Chondrocyte (in vitro differentiated cells): ENCODE data around the gene CUL9. TPM values are rescaled to one million over a fixed set of nuclear protein-coding genes. Genes with fewer than 3 reads are reported as not detected.

Experiments
- DNase-seq: peaks from one replicate; pipeline ENCODE4 v3.0.0; 2021; ENCODE audit warnings: mixed read lengths, low spot score
- H3K27ac Mint-ChIP-seq: one replicate; pipeline ENCODE4 v1.8.0; 2021; ENCODE audit warnings: mild to moderate bottlenecking, moderate library complexity, mixed read lengths; ENCODE audit not compliant: unreplicated experiment
- H3K27me3 Mint-ChIP-seq: 2 replicates; pipeline ENCODE4 v1.8.0; 2021; ENCODE audit warnings: low read depth, mixed read lengths
- H3K36me3 Mint-ChIP-seq: 2 replicates; pipeline ENCODE4 v1.8.0; 2021; ENCODE audit warnings: low read depth, mixed read lengths
- H3K4me1 Mint-ChIP-seq: 2 replicates; pipeline ENCODE4 v1.8.0; 2021; ENCODE audit warnings: low read depth, mild to moderate bottlenecking, mixed read lengths
- H3K4me3 Mint-ChIP-seq: one replicate; pipeline ENCODE4 v1.8.0; 2021; ENCODE audit warnings: mild to moderate bottlenecking, moderate library complexity, mixed read lengths; ENCODE audit not compliant: unreplicated experiment
- H3K9me3 Mint-ChIP-seq: 2 replicates; pipeline ENCODE4 v1.8.0; 2021; ENCODE audit warnings: low read depth, mixed read lengths
- CTCF ChIP-seq: fragments of 200-600 bp; sonication (generic); IDR thresholded peaks from 2 replicates; pipeline ENCODE4 v1.5.0; 2021; ENCODE audit warnings: antibody characterized with exemption, mild to moderate bottlenecking, moderate library complexity
- total RNA-seq: library from RNA; stranded (reverse); gene quantifications from 3 replicates; pipeline ENCODE4 v1.2.1, GENCODE V29; 2021

CUL9 gene
- total RNA-seq, 1 donor from 2014 or later = 19.8 TPM

- Mint-ChIP-seq H3K4me1 (no peaks in the 10 kb centered on the region), H3K4me3 (no peak overlapping the region), H3K36me3 (peaks cover 7% of the 10 kb centered on the region), H3K9me3 (peaks cover 6% of the 10 kb centered on the region), H3K27ac (no peak overlapping the region), H3K27me3 (peaks cover 45% of the 10 kb centered on the region)
- TF ChIP-seq CTCF = no peak
- DNase-seq = no peak
These were observed 53.8 kb downstream of the CUL9 start for GRCh38 chr6:43235841-43236240.

GRCh38 chr6:43239054-43239453 lies 57.1 kb downstream of the CUL9 start:
- Mint-ChIP-seq H3K9me3 (peaks cover 6% of the 10 kb centered on the region), H3K36me3 (peaks cover 9% of the 10 kb centered on the region), H3K4me3 (no peak overlapping the region), H3K4me1 (no peaks in the 10 kb centered on the region), H3K27me3 (peaks cover 45% of the 10 kb centered on the region), H3K27ac (no peak overlapping the region)
- no peak for DNase-seq
- TF ChIP-seq CTCF = no peak

GRCh38 chr6:43240950-43241349 lies 59.0 kb downstream of the CUL9 start:
- H3K36me3 Mint-ChIP-seq = peaks cover 9% of the 10 kb centered on the region

GRCh38 chr6:43241446-43241845 lies 59.5 kb downstream of the CUL9 start:
- no peak for DNase-seq
- Mint-ChIP-seq H3K27me3 (peaks cover 42% of the 10 kb centered on the region), H3K4me3 (no peak overlapping the region), H3K4me1 (peaks cover under 1% of the 10 kb centered on the region), H3K27ac (no peak overlapping the region), H3K36me3 (peaks cover 9% of the 10 kb centered on the region), H3K9me3 (peaks cover 6% of the 10 kb centered on the region)
- no peak for TF ChIP-seq CTCF

More at GRCh38 chr6:43240950-43241349, 59.0 kb downstream of the CUL9 start:
- H3K4me3 Mint-ChIP-seq = no peak overlapping the region
- no peak for TF ChIP-seq CTCF
- no peak for DNase-seq
- peaks cover 45% of the 10 kb centered on the region for H3K27me3 Mint-ChIP-seq
- peaks cover 6% of the 10 kb centered on the region for H3K9me3 Mint-ChIP-seq
- no peak overlapping the region for H3K27ac Mint-ChIP-seq
- H3K4me1 Mint-ChIP-seq = no peaks in the 10 kb centered on the region

GRCh38 chr6:43242908-43243663 lies 61.1 kb downstream of the CUL9 start, which contains the start of gene TTBK1:
Gene TTBK1 (plus strand): TSS chr6:43243481. CDS start chr6:43246661, 3,180 bp downstream.
- H3K9me3 Mint-ChIP-seq = peaks cover 6% of the 10 kb centered on the region
- H3K36me3 Mint-ChIP-seq = peaks cover 9% of the 10 kb centered on the region
- no peak for DNase-seq
- TF ChIP-seq CTCF = no peak
- H3K27ac Mint-ChIP-seq = no peak within 1 kb of the TSS
- peaks cover 12% of the 10 kb centered on the region for H3K4me1 Mint-ChIP-seq
- peaks cover 32% of the 10 kb centered on the region for H3K27me3 Mint-ChIP-seq
- H3K4me3 Mint-ChIP-seq = no peak within 1 kb of the TSS
